HG02970 (cell line): ENCODE measurements around the gene ST6GALNAC2.
"Not testable (repeated sequence)": the region's sequence is repeated elsewhere in the genome, so short reads cannot be mapped to it uniquely, and the experiment has no call there.

Source experiments
- ATAC-seq: cut with Tn5 transposase; IDR thresholded peaks from one replicate; pipeline ENCODE4 v1.9.1; 2021; ENCODE audit warnings: mild to moderate bottlenecking, moderate library complexity, moderate number of reproducible peaks; ENCODE audit not compliant: unreplicated experiment, low FRiP score

The ST6GALNAC2 gene

GRCh38 chr17:76572201-76572910 is 13.3 kb downstream of the ST6GALNAC2 start:
- no peak for ATAC-seq

- no peak for ATAC-seq
These were observed 14.7 kb downstream of the ST6GALNAC2 start for GRCh38 chr17:76570877-76571471.

GRCh38 chr17:76570457-76570856 is 15.2 kb downstream of the ST6GALNAC2 start:
- ATAC-seq = no peak

GRCh38 chr17:76569607-76570279 is 15.9 kb downstream of the ST6GALNAC2 start:
- ATAC-seq = no peak

GRCh38 chr17:76568811-76569221 is 16.8 kb downstream of the ST6GALNAC2 start:
- no peak for ATAC-seq

- ATAC-seq = no peak
These were observed 17.8 kb downstream of the ST6GALNAC2 start for GRCh38 chr17:76567634-76568432.

- no peak for ATAC-seq
These were observed 18.6 kb downstream of the ST6GALNAC2 start for GRCh38 chr17:76566988-76567431.

GRCh38 chr17:76566613-76566943 is 19.1 kb downstream of the ST6GALNAC2 start:
- no peak for ATAC-seq

GRCh38 chr17:76565728-76566612 is 19.7 kb downstream of the ST6GALNAC2 start:
- no peak for ATAC-seq

- not testable (repeated sequence) for ATAC-seq
These were observed 20.5 kb downstream of the ST6GALNAC2 start for GRCh38 chr17:76564991-76565727.

GRCh38 chr17:76563359-76563758 is 22.3 kb downstream of the ST6GALNAC2 start:
- not testable (repeated sequence) for ATAC-seq

- no peak for ATAC-seq
These were observed 22.9 kb downstream of the ST6GALNAC2 start for GRCh38 chr17:76562734-76563148.

- no peak for ATAC-seq
These were observed 23.8 kb downstream of the ST6GALNAC2 start for GRCh38 chr17:76561799-76562268.

GRCh38 chr17:76561332-76561731 is 24.3 kb downstream of the ST6GALNAC2 start:
- ATAC-seq = no peak

- no peak for ATAC-seq
These were observed 24.8 kb downstream of the ST6GALNAC2 start for GRCh38 chr17:76560877-76561221.

GRCh38 chr17:76560036-76560876 is 25.4 kb downstream of the ST6GALNAC2 start:
- ATAC-seq = no peak

- not testable (repeated sequence) for ATAC-seq
These were observed 26.2 kb downstream of the ST6GALNAC2 start for GRCh38 chr17:76559460-76559859.
